ENCODE results near the gene DHDH. TPM values are rescaled to one million over a fixed set of nuclear protein-coding genes. Genes with fewer than 3 reads are reported as not detected.
A peak's percentile ranks its signal among the peaks of the same experiment; 100 is the strongest.

DHDH gene
- total RNA-seq, 1 donor from 2014 or later: 1.0 TPM

DNA sequence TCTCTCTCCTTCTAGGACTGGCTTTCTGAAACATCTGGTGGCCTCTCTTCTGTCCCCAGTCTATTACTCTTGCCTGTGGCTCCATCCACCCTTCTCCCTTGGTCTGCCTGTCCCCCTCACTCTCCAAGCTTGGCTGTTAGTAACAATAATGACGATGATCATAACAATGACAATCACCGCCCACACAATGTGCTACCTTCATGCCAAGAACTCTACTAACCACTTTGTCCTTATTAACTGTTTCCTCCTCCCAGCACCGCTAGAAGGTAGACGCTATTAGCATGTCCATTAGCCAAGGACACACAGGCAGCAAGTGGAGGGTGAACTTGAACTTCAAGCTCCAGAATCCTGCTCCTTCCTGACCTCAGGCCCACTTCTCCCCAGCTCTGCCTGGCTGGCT lies 56.9 kb downstream of the DHDH start:
- H3K27me3 ChIP-seq (ENCODE audit: control insufficient read depth, insufficient read depth, low read length): no peaks in the 10 kb centered on the region
- TF ChIP-seq, protein P1, sequence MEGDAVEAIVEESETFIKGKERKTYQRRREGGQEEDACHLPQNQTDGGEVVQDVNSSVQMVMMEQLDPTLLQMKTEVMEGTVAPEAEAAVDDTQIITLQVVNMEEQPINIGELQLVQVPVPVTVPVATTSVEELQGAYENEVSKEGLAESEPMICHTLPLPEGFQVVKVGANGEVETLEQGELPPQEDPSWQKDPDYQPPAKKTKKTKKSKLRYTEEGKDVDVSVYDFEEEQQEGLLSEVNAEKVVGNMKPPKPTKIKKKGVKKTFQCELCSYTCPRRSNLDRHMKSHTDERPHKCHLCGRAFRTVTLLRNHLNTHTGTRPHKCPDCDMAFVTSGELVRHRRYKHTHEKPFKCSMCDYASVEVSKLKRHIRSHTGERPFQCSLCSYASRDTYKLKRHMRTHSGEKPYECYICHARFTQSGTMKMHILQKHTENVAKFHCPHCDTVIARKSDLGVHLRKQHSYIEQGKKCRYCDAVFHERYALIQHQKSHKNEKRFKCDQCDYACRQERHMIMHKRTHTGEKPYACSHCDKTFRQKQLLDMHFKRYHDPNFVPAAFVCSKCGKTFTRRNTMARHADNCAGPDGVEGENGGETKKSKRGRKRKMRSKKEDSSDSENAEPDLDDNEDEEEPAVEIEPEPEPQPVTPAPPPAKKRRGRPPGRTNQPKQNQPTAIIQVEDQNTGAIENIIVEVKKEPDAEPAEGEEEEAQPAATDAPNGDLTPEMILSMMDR (IDR thresholded peaks at IDR 0.05; ENCODE audit: insufficient read depth, low read length, poor library complexity, severe bottlenecking): no peak
- no peak for DNase-seq (ENCODE audit: low read depth)
- H3K4me3 ChIP-seq (ENCODE audit: low read depth, low read length): no peak overlapping the region
- H3K36me3 ChIP-seq (ENCODE audit: control insufficient read depth, insufficient read depth, low read length): no peaks in the 10 kb centered on the region

DNA sequence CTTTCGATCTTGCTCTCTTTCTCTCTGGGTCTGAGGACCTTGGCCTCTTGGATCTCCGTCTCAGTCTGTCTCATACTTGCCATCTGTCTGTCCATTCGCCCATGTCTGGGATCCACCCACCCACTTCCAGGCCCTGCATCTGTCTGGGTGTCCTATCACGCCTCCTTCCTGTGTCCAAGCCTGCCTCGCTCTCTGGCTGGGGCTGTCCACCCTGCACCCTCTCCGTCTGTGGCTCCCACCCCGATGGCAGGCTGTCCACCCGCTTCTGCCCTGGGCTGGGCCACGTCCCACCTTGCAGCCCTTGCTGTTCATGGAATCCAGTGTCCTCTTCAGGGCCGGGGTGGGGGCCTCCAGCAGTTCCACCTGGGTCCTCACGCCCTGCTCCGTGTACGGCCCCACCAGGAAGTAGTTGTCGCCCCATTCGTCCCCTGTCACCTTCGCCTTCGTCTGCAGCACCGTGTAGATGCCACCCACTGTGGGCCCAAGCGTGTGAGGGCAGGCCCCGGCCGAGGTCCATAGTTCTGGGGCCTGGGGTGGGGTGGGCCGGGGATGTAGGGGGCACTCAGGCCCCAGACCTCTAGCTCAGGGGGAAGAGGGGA lies 57.6 kb downstream of the DHDH start:
- TF ChIP-seq, protein P1 (IDR thresholded peaks at IDR 0.05; ENCODE audit: insufficient read depth, low read length, poor library complexity, severe bottlenecking): no peak
- no peaks in the 10 kb centered on the region for H3K36me3 ChIP-seq (ENCODE audit: control insufficient read depth, insufficient read depth, low read length)
- no peaks in the 10 kb centered on the region for H3K27me3 ChIP-seq (ENCODE audit: control insufficient read depth, insufficient read depth, low read length)
- no peak for DNase-seq (ENCODE audit: low read depth)
- no peak overlapping the region for H3K4me3 ChIP-seq (ENCODE audit: low read depth, low read length)

DNA sequence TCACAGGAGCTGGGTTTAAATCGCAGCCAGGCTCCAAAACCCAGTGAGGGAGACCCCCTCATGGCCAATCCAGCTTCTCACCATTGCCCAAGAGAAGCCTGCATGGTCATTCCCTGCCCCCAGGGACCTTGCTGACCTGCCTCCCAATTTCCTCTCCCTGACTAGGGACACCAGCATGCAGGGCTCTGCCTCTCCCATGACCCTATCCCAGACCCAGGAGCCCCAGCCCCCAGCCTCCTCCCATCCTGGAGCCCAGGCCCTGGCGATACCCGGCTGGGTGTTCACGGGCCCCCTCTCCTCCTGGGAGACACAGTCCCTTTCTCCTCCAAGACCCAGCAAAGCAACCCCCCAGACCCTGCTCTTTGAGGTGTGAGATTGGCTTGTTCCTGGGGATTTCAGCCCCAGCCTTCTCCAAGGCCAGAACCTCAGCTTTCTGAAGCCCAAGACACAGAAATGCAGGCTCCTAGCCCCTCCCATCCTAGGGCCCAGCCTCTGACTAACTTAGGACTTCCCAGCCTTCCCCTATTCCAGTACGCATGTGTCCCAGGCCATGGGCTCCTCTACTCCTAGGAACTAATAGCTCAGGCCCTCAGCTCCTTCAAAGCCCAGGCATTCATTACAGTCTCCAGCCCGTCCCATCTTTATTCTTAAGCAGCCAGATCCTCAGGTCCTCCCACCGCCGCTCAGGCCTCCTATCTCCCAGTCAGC lies 58.5 kb downstream of the DHDH start:
- DNase-seq (ENCODE audit: low read depth): peak; percentile 43

DNA sequence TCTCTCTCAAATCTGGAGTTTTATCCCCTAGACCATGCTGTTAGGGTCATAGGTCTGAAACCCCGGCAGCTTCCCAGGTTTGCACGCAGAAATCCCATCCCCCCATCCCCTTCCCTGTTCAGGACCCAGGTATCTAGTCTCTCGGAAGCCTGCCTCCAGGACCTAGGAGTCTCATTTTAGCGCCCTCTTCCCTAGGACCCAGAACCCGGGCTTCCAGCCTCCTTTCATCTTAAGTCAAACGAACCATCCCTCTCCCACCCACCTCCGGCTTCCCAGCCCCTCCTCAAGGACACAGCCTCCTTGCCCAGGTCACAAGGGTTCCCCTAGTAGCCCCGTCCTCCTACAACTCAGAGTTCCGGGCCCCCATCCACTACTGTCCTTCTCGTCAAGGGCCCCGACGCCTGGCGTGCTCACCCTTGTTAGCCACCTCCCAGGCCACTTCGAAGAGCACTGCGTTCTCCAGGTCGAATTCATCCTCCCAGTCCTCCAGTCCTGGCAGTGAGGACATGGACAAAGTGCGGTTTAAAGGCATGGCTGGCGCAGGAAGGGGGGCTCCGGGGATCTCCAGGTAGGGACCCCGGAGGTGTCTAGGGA lies 59.2 kb downstream of the DHDH start:
- no peak for DNase-seq (ENCODE audit: low read depth)
- Histone ChIP-seq H3K27me3 (ENCODE audit: control insufficient read depth, insufficient read depth, low read length) (no peaks in the 10 kb centered on the region), H3K36me3 (ENCODE audit: control insufficient read depth, insufficient read depth, low read length) (no peaks in the 10 kb centered on the region), H3K4me3 (ENCODE audit: low read depth, low read length) (peak overlapping the region; percentile 64)
- TF ChIP-seq, protein P1 (IDR thresholded peaks at IDR 0.05; ENCODE audit: insufficient read depth, low read length, poor library complexity, severe bottlenecking): no peak

More for the DNA sequence above, 58.5 kb downstream of the DHDH start:
- Histone ChIP-seq H3K4me3 (ENCODE audit: low read depth, low read length) (peak overlapping the region; percentile 64), H3K36me3 (ENCODE audit: control insufficient read depth, insufficient read depth, low read length) (no peaks in the 10 kb centered on the region), H3K27me3 (ENCODE audit: control insufficient read depth, insufficient read depth, low read length) (no peaks in the 10 kb centered on the region)
- TF ChIP-seq, protein P1 (IDR thresholded peaks at IDR 0.05; ENCODE audit: insufficient read depth, low read length, poor library complexity, severe bottlenecking): no peak

DNA sequence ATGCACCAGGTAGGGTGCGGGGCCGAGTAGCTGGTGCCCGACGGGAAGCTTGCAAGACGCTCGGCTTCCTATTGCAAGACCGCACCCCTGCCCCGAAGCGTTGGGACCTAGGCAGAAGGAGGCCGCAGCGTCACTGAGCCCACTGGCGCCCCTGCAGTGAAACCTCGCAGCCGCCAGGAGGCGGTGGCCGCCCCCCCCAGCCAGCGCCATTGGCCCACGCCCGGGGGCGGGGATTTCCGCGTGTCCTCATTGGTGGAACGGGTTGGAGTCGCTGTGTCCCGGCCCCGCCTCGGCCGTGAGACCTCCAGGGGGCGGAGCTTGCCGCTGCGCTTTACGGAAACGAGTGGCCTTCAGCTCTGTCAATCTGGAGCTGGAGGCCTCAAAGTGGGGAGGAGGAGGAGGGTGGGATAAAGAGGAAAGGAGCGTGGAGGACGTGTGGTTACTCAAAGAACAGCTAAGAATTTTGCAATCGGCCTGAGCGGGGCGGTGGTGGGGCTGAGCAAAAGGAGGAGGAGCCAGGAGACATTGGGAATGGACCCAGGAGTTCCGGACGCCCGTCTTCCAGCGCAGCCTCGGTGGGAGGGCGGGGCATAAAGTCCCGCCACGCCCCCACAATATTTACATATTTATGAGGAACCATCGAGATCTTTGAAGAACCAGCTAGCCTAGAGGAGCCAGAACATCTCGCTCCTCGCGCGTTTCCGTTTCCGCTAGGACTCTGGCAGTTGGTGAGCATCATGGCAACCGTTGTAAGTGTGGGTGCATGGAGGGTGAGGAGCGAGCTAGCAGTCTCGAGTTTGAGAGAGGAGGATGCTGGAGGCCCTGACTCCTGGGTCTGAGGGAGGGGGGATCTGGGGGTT lies 59.9 kb downstream of the DHDH start, which contains the start of the genes GYS1 and RUVBL2:
GYS1 (minus strand) TSS at position 135 of the 860 bp plus-strand sequence. CDS start 197 bp downstream, outside the sequence.
RUVBL2 (plus strand) TSS at position 713 of the 860 bp plus-strand sequence; CDS start at position 738, 25 bp downstream.
- peak; percentile 97 for DNase-seq (ENCODE audit: low read depth)
- TF ChIP-seq, protein P1 (IDR thresholded peaks at IDR 0.05; ENCODE audit: insufficient read depth, low read length, poor library complexity, severe bottlenecking): peak; percentile 96
- H3K27me3 ChIP-seq (ENCODE audit: control insufficient read depth, insufficient read depth, low read length): no peaks in the 10 kb centered on the region
- H3K4me3 ChIP-seq (ENCODE audit: low read depth, low read length): peak within 1 kb of the TSS; percentile 81
- H3K36me3 ChIP-seq (ENCODE audit: control insufficient read depth, insufficient read depth, low read length): no peaks in the 10 kb centered on the region

Measured in kidney epithelial cell (primary cell).